GM13976 (cell line): ENCODE results near the gene IGFBP4.

Experiments
- DNase-seq: peaks from one replicate; pipeline ENCODE4 v3.0.0; 2012; ENCODE audit warnings: low spot score
- CTCF ChIP-seq: IDR thresholded peaks from 2 replicates; pipeline ENCODE4 v1.5.1; 2012; ENCODE audit warnings: borderline replicate concordance, mild to moderate bottlenecking; ENCODE audit not compliant: insufficient read depth; ENCODE audit errors: extremely low read depth, missing control alignments, control extremely low read depth
- in situ Hi-C: fragments of 300-500 bp; cut with MboI; formaldehyde crosslinking; loops from one replicate; pipeline ENCODE4 v1.12.0; 2022; ENCODE audit warnings: low sequenced_read_pairs, mixed read lengths, inconsistent platforms; ENCODE audit not compliant: unreplicated experiment

IGFBP4 gene

GRCh38 chr17:40431231-40431602 is 12.0 kb upstream of the IGFBP4 start:
- TF ChIP-seq CTCF, result no peak
- DNase-seq, result no peak
- in situ Hi-C loops, result no loop called here

GRCh38 chr17:40432864-40433528 is 10.3 kb upstream of the IGFBP4 start:
- in situ Hi-C loops, result no loop called here
- no peak for DNase-seq
- no peak for TF ChIP-seq CTCF

- TF ChIP-seq CTCF, result peak; percentile 24
- DNase-seq, result no peak
- in situ Hi-C loops, result no loop called here
Observed at GRCh38 chr17:40433551-40434415, 9.5 kb upstream of the IGFBP4 start.

GRCh38 chr17:40436636-40437035 is 6.6 kb upstream of the IGFBP4 start:
- TF ChIP-seq CTCF, result no peak
- DNase-seq, result no peak
- in situ Hi-C loops, result no loop called here

GRCh38 chr17:40437095-40437732 is 6.0 kb upstream of the IGFBP4 start:
- TF ChIP-seq CTCF, result no peak
- no peak for DNase-seq
- in situ Hi-C loops, result no loop called here

GRCh38 chr17:40440166-40440565 is 3.1 kb upstream of the IGFBP4 start:
- in situ Hi-C loops, result loop anchor here (10.0 kb wide), 2 partner anchors 95 to 175 kb away; no protein-coding TSS in a partner anchor
- DNase-seq, result no peak
- TF ChIP-seq CTCF, result no peak
